GM12891 (cell line): ENCODE results near the gene SPACA6.

Source experiments
- POLR2A ChIP-seq: IDR thresholded peaks from 2 replicates; pipeline ENCODE4 v1.6.1; 2011; ENCODE audit warnings: low read depth, low read length, control low read depth
- POLR2AphosphoS5 ChIP-seq: IDR thresholded peaks from 2 replicates; pipeline ENCODE4 v1.6.1; 2011; ENCODE audit warnings: low read depth, low read length, control low read depth
- POU2F2 ChIP-seq: IDR thresholded peaks from 2 replicates; pipeline ENCODE4 v1.6.1; 2011; ENCODE audit warnings: low read depth, mild to moderate bottlenecking, control low read depth, low read length, moderate library complexity
- TAF1 ChIP-seq: IDR thresholded peaks from 2 replicates; pipeline ENCODE4 v1.6.1; 2011; ENCODE audit warnings: low read depth, low read length, control low read depth

- no peak for TF ChIP-seq POLR2AphosphoS5
- no peak for TF ChIP-seq POU2F2
- TF ChIP-seq POLR2A = no peak
- no peak for TF ChIP-seq TAF1
These were observed 57.4 kb downstream of the SPACA6 start for GRCh38 chr19:51750400-51751094.
